Transverse colon (tissue), 4 donors: ENCODE results near the gene TWNK. TPM values are rescaled to one million over a fixed set of nuclear protein-coding genes. Genes with fewer than 3 reads are reported as not detected.

ENCODE experiments used
- DNase-seq: peaks from one replicate; pipeline ENCODE4 v3.0.0-alpha.2; 2019
- H3K27ac ChIP-seq, 4 donors: fragments of 200-600 bp; sonication (generic); 2 replicates each; pipeline ENCODE4 v1.5.1; 2016 to 2018; ENCODE audit warnings: inconsistent platforms in 4 of 4
- H3K27me3 ChIP-seq: fragments of 200-600 bp; sonication (generic); 2 replicates; pipeline ENCODE4 v1.5.1; 2017; ENCODE audit warnings: inconsistent platforms
- H3K36me3 ChIP-seq, 4 donors: fragments of 200-600 bp; sonication (generic); 2 replicates each; pipeline ENCODE4 v1.5.1; 2017 to 2019; ENCODE audit warnings: inconsistent platforms in 4 of 4
- H3K4me1 ChIP-seq, 4 donors: fragments of 200-600 bp; sonication (generic); 2 replicates each; pipeline ENCODE4 v1.5.1; 2017 to 2020; ENCODE audit warnings: inconsistent platforms in 4 of 4
- H3K4me3 ChIP-seq, 4 donors: fragments of 200-600 bp; sonication (generic); 1 replicate in 1 of 4; 2 replicates in 3 of 4; pipeline versions ENCODE4 v1.5.1 to v1.6.1; 2017 to 2019; ENCODE audit warnings: inconsistent platforms in 4 of 4
- H3K9me3 ChIP-seq, 2 donors: fragments of 200-600 bp; sonication (generic); 2 replicates each; pipeline ENCODE4 v1.5.1; 2017 to 2019; ENCODE audit warnings: inconsistent platforms in 2 of 2
- EP300 ChIP-seq: sonication (generic); formaldehyde crosslinking; IDR thresholded peaks from one replicate; pipeline ENCODE4 v1.6.1; 2017; ENCODE audit warnings: antibody characterized with exemption, low read depth
- POLR2A ChIP-seq: fragments of 450-650 bp; IDR thresholded peaks from one replicate; pipeline ENCODE4 v1.6.1; 2016; ENCODE audit warnings: antibody characterized with exemption, mild to moderate bottlenecking, moderate library complexity
- POLR2AphosphoS5 ChIP-seq, 3 donors: sonication (generic); formaldehyde crosslinking; IDR thresholded peaks; one replicate each; pipeline ENCODE4 v1.6.1; 2016; ENCODE audit warnings: antibody characterized with exemption in 3 of 3
- WGBS, 2 donors: methylation state at CpG; one replicate each; pipeline ENCODE4 v1.1.5; 2018; ENCODE audit warnings: low coverage in 1 of 2; 5-methylcytosine and 5-hydroxymethylcytosine counted together
- in situ Hi-C, 4 donors: fragments of 200-750 bp; cut with MboI; loops; one replicate each; pipeline versions ENCODE4 v1.15.0 to v1.15.1; 2017; ENCODE audit warnings: low sequenced_read_pairs in 3 of 4, low pct_ligation_motif_present in 1 of 4, low pct_unique_long_range_greater_than_20kb in 1 of 4
- intact Hi-C: fragments of 100-400 bp; cut with DNase I; formaldehyde crosslinking; loops from one replicate; pipeline ENCODE4 v1.15.1; 2023; ENCODE audit warnings: low total_unique reads
- total RNA-seq, 4 donors: library from RNA; depleted of rRNA; stranded (reverse); fragments of >200 nt; gene quantifications; one replicate each; pipeline ENCODE4 v1.1.0, GENCODE V29; 2016
- TF ChIP-seq, protein P1 (sequence below), 5 experiments: fragments of 200-600 bp in 3 of 5; fragments of 450-650 bp in 2 of 5; sonication (generic) in 3 of 5; IDR thresholded peaks; 1 replicate in 2 of 5; 2 replicates in 3 of 5; pipeline ENCODE4 v1.5.1; 2016 to 2017; ENCODE audit warnings: antibody characterized with exemption in 5 of 5, inconsistent platforms in 3 of 5, mild to moderate bottlenecking in 2 of 5, moderate library complexity in 1 of 5

TWNK gene
- total RNA-seq, 4 donors from 2014 or later = 1.1 to 12.7 (median 3.3) TPM

DNA sequence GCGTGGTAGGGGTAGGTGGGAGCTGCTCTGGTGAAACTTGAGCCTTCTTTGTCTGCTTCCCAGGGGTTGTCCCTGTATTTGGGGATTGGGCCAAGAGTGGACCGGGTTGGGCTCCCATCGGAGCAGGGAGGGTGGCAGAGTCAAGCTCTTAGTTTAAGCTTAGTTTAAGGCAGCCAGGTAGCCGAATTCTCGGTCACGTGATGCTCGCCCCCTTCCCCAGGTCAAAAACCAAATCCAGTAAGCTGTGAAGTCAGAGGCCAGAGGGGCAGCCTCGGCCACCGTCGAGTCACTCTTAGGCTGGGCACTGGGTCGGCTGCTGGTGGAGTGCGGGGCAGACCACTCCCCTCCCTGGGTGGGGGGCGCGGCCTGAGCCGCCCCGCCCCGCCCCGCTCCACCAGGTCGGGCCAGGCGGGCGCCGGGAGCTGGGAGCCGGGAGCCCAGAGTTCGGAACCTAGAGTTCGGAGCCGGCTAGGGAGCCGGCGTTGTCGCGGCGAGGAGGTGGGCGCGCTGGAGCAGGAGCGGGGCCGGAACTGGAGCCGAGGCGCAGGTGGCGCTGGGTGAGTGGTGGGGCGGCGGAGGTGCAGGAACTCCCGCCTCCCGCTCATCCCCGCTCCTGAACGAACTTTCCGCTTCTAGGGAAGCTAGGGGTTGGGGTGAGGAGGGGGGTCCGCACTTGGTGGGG lies 9.5 kb downstream of the TWNK start:
- peaks cover 10 to 44% (median 35%) of the 10 kb centered on the region in 4 donors for H3K4me1 ChIP-seq
- peak; percentile 55 for DNase-seq
- no peak for TF ChIP-seq POLR2A
- no peak for TF ChIP-seq POLR2AphosphoS5 (IDR thresholded peaks at IDR 0.05)
- no peak for TF ChIP-seq EP300
- TF ChIP-seq, protein P1, sequence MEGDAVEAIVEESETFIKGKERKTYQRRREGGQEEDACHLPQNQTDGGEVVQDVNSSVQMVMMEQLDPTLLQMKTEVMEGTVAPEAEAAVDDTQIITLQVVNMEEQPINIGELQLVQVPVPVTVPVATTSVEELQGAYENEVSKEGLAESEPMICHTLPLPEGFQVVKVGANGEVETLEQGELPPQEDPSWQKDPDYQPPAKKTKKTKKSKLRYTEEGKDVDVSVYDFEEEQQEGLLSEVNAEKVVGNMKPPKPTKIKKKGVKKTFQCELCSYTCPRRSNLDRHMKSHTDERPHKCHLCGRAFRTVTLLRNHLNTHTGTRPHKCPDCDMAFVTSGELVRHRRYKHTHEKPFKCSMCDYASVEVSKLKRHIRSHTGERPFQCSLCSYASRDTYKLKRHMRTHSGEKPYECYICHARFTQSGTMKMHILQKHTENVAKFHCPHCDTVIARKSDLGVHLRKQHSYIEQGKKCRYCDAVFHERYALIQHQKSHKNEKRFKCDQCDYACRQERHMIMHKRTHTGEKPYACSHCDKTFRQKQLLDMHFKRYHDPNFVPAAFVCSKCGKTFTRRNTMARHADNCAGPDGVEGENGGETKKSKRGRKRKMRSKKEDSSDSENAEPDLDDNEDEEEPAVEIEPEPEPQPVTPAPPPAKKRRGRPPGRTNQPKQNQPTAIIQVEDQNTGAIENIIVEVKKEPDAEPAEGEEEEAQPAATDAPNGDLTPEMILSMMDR (IDR thresholded peaks at IDR 0.05) = no peak
- H3K9me3 ChIP-seq = no peaks in the 10 kb centered on the region
- intact Hi-C loops = no loop called here
- peaks cover 0 to 6% (median 0%) of the 10 kb centered on the region in 4 donors for H3K36me3 ChIP-seq
- H3K27me3 ChIP-seq = no peaks in the 10 kb centered on the region
- in situ Hi-C loops = no loop called here
- 5% methylated on average over 32 of the region's 46 CpGs; no CpG with 5 or more reads in 1 of the 2 donors for WGBS, 2 donors
- H3K4me3 ChIP-seq = peak overlapping the region; percentile 46 to 77 (median 67)
- peak overlapping the region; percentile 94 to 98 (median 97) for H3K27ac ChIP-seq

DNA sequence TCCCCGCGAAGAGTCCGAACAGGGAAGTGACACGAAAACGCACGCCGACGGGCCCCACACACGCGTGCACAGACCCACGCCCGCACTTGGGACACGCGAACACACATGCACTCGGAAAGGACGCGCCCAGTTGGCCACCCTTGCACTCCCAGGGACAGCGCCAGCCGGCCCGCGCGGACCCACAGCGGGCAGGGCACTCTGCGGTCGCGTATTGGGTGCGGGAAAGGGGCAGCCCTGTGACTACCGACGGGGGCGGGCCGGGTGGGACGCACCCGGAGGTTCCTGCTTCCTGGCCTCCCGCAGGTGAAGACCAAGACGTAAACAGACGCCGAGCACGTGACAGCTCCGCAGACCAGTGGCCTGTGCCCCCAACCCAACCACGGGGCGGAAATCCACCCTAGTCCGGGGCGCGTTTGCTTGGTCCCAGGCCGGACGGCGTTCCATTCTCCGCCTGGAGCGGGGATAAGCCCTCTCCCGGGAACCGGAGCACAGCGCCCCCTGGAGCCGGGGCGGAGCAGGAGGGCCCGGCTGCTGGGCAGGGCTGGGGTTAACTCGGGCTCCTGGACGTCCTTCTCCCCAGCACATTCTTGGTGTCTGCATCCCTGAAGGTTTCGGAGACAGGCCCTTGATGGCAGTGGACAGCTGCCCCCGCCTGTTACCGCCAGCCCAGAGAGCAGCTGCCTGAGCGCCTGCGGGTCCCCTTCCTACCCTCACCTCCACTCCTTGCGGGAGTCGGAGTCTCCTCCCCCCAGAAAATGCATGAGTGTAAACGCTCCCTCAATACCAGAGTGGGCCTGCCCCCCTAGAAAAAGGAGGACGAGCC lies 10.2 kb downstream of the TWNK start:
- Histone ChIP-seq H3K9me3 (no peaks in the 10 kb centered on the region), H3K4me1 (peaks cover 14 to 48% (median 43%) of the 10 kb centered on the region in 4 donors)

DNA sequence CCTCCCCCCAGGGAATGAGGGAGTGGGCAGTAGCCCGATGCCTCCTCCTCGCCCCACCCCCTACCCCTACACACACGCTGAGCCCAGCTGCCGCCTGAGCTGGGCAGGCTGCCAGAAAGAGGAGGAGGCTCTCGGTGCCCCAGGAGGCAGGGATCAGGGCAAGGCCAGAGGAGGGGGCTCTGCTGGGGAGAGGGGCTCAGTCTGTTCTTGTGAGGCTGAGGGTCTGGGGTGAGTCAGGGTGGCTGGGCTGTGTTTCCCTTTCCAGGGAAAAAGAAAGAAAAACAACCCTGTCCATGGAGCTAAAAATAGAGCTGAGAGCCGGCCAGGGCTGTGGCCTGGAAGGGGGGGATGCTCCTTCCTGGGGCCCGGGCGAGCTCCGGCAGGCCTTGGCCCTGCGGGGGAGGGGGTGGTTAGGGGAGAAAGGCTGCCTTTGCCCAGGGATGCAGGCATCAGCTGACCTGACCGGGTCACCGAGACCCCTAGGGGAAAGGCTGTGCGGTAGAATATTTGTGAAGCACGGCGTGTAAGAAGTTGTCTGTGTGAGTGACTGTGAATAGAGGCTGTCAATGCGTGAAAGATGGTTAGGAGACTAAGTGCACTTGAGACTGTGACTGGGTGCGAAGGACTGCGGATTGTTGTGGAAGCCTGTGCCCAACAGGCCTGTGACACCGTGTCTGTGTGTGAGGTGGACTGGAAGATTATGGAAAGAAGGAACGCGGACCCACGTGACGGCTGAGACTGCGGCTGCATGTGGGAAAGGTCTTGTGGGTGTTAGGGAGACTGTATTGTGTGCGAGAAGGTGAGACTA lies 11.0 kb downstream of the TWNK start:
- 3 to 4% methylated on average over 6 to 25 of the region's 25 CpGs for WGBS, 2 donors
- H3K4me1 ChIP-seq = peaks cover 14 to 49% (median 44%) of the 10 kb centered on the region in 4 donors
- peaks cover 0 to under 1% (median under 1%) of the 10 kb centered on the region in 4 donors for H3K36me3 ChIP-seq
- no peaks in the 10 kb centered on the region for H3K9me3 ChIP-seq
- H3K4me3 ChIP-seq = peak overlapping the region; percentile 46 to 77 (median 67)
- DNase-seq = peak; percentile 90
- intact Hi-C loops = no loop called here
- in situ Hi-C loops = no loop called here
- peak overlapping the region; percentile 94 to 98 (median 97) for H3K27ac ChIP-seq
- TF ChIP-seq POLR2AphosphoS5 (IDR thresholded peaks at IDR 0.05) (peak in 1 of 3 donors; percentile 5), POLR2A (no peak), EP300 (no peak)
- TF ChIP-seq, protein P1 (IDR thresholded peaks at IDR 0.05) = no peak
- H3K27me3 ChIP-seq = no peaks in the 10 kb centered on the region

More for the DNA sequence above, 10.2 kb downstream of the TWNK start:
- in situ Hi-C loops = no loop called here
- H3K27ac ChIP-seq = peak overlapping the region; percentile 94 to 98 (median 97)
- 0% methylated on average over 5 to 34 of the region's 66 CpGs for WGBS, 2 donors
- intact Hi-C loops = no loop called here
- H3K27me3 ChIP-seq = no peaks in the 10 kb centered on the region
- TF ChIP-seq, protein P1 (IDR thresholded peaks at IDR 0.05) = peak; percentile 90 to 98 (median 93)
- TF ChIP-seq POLR2AphosphoS5 (IDR thresholded peaks at IDR 0.05) (peak; percentile 18 to 72 (median 49)), EP300 (no peak), POLR2A (peak; percentile 70)
- H3K4me3 ChIP-seq = peak overlapping the region; percentile 46 to 77 (median 67)
- peaks cover 0 to 6% (median 0%) of the 10 kb centered on the region in 4 donors for H3K36me3 ChIP-seq
- DNase-seq = peak; percentile 88
